GM18907 (cell line): ENCODE measurements around the gene PLAAT4.

Source experiments
- ATAC-seq: cut with Tn5 transposase; IDR thresholded peaks from one replicate; pipeline ENCODE4 v1.9.1; 2021; ENCODE audit warnings: mild to moderate bottlenecking, moderate library complexity; ENCODE audit not compliant: unreplicated experiment

PLAAT4 gene, protein sequence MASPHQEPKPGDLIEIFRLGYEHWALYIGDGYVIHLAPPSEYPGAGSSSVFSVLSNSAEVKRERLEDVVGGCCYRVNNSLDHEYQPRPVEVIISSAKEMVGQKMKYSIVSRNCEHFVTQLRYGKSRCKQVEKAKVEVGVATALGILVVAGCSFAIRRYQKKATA

DNA sequence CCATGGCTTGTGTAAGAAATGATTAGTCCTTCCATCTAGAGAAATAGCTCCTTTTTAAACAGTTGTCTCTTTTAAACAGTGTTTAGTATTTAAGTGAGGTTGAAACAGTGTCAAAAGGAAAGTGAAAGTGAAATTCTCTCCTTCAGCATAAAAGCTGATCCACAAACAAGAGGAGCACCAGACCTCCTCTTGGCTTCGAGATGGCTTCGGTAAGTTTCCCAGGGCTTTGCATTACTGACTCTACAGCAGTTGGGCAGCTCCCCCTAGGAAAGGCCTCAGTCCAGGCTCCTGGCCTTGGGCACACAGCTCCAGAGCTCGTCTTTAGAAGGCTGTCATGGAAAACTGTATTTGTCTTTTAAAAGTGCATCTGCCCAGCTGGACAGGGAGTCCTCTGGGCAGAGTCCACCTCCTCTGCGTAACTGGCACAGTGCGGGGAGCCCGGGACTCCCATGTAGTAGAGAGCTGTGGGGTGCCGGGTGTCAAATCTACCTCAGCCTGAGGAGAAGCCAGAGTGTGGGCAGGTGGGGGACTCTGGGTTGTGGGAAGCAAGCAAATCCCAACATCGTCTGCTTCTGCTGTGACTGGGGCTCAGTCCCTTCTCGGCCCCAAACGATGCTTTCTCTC, at the start of gene PLAAT4:
Gene PLAAT4 (plus strand): TSS at position 140 of the 624 bp plus-strand sequence. CDS start 61 bp downstream, at position 201.
- no peak for ATAC-seq

DNA sequence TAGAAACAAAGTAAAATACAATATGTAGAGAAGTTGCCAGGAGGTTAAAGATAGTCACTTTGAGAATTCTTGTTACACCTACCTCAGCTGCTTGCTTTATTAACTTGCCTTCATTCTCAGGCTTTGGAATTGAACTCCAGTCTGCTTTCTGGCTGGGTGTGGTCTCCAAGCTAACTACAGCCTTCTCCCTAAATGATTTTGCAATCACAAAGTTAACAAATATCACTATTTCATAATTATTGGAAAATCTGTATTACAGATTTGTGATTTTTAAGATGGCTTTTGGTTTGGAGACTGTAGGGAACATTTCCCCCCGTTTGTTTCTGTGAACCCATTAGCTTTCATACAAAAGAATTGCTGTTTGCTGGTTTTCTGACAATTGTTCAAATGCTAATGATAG, 47.8 kb upstream of the PLAAT4 start:
- ATAC-seq, result no peak

DNA sequence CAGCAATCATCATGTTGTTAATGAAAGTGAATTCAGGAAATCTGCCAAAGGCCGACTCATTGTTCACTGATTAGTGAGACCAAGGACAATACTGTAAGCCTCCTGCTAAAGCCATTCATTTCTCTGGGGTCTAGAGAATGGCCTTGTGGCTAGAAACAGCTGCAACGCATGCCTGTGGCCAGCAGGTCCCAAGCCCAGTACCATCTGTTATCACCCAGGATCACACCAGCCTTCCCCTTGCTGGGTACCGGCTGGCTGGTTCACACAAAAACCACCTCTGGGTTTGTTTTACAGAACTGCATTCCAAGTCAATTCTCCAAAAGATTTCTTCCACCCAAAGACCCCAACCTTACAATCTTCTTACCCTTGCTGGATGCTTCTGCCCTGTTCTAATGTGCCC, 46.7 kb upstream of the PLAAT4 start:
- ATAC-seq, result no peak

DNA sequence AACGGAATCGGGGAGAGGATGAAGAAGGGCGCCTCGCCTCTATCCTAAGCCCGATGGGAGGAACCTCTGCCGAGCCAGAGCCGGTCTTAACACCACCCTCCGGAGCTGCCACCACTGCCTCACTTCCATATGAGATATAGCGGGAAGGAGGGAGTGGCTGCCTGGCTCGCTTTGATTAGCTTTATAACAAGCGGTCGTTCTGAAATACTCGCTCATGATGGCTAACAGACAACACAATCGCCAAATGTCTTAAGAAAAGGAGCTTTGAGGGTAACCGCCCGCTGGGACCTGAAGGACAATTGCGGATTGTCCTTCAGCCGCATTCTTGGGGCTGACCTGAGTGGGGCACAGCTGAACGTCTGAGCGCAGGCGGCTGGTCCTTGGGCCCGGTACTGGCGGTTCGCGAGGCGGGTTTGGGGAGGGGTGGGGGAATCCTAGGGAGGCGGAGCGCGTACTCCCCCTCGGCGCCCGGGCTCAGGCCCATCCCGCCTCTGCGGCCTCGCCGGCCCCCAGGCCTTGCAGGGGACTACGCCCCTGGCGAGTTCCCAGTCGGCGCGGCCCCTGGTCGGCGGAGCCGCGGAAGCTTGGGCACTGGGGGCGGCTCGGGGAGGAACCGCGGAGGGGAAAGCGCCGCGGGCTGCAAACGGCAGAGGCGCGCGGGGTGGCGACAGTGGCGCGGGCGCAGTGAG, 45.9 kb upstream of the PLAAT4 start, which contains the start of gene PLAAT5:
Gene PLAAT5 (minus strand): TSS at position 617 of the 689 bp plus-strand sequence. CDS start 133 bp downstream, at position 484.
- ATAC-seq, result no peak

DNA sequence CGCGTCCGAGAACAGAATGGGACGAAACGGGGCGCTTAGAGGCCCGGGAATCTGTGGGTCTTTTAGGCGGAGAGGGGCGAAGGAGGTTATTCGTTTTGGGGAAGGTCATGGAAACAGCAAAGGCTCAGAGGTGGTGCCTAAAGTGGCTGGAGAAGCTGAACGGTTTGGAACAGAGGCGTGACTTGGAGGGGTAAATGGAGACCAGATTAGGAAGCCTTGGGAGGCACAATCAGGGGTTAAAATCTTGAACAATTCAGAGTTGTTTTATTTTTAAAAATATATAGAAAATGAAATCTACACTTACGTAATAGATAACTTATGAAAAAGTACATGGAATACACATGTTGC, 45.4 kb upstream of the PLAAT4 start:
- no peak for ATAC-seq

DNA sequence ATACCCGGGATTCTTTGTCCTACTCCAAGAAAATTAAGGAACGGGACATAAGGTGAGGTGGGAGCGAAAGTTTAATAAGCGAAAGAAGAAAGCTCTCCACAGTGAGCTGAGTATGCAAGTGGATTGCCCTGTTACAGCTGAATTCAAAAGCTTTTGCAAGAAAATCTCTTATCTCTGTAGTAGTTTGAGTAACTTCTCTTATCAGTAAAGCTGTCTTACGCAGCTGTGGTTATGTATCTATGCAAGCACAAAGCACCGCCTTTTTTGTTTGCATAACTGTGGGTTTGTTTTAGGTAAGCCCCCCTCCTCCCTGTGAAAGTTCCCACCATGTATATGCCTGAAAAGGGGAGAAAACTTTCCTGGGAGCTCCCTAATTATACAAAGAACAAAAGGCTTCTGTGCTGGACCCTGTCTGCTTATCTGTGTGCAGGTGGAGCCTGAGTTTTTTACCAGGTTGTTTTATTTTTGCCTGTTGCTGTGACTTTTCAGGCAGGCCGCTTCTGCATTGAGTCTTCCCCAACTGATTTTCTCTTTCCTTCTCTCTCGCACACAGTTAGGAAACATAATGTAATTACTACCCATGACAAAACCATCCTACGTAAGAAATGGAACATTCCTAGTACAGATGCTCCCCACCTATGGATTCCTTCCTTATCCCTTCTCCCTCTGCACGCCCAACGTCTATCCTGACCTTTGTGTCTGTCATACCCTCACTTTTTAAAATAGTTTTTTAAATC, 44.8 kb upstream of the PLAAT4 start:
- no peak for ATAC-seq

DNA sequence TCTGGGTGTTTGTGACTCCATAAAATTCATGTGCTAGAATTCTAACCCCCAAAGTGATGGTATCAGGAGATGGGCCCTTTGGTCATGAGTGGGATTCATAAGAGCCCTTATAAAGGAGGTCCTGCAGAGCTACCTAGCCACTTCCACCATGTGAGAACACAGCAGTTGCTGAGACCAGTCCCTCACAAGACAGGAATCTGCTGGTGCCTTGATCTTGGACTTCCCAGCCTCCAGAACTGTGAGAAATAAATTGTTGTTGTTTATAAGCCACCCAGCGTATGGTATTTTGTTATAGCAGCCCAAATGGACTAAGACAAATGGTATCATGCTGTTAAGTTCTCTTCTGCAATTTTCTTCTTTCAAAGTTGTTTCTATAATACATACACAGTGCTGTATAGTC, 44.2 kb upstream of the PLAAT4 start:
- no peak for ATAC-seq

DNA sequence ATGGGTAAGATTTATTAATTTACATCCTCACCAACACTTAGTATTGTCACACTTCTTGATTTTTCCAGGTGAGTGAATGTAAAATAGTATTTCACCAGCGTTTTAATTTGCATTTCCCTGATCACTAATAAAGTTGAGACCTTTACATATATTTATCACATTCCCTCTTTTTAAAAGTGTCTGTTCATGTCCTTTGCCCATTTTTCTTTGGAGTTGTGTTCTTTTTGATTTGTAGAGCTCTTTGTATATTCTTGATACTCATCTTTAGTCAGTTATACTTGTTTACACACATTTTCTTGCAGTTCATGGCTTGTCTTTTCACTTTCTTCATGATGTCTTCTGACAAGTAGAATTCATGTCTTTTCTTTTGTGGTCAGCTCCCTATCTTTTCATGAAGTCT, 43.5 kb upstream of the PLAAT4 start:
- ATAC-seq, result no peak

DNA sequence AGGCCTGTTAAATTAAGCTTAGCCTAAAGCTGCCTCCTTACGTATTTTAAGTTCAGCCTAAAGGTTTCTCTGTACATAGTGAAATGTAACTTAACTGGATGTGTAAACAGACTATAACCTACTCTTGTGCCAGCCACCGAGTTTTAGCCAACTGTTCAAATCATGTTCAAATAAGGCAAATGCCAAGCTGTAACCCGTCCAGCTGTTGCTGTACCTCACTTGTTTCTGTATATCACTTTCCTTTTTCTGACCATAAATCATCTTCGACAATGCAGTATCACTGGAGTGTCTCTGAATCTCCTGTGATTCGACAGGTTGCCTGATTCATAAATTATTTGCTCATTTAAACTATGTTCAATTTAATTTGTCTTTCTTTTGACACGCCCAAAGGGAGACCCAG, 41.6 kb upstream of the PLAAT4 start:
- no peak for ATAC-seq

DNA sequence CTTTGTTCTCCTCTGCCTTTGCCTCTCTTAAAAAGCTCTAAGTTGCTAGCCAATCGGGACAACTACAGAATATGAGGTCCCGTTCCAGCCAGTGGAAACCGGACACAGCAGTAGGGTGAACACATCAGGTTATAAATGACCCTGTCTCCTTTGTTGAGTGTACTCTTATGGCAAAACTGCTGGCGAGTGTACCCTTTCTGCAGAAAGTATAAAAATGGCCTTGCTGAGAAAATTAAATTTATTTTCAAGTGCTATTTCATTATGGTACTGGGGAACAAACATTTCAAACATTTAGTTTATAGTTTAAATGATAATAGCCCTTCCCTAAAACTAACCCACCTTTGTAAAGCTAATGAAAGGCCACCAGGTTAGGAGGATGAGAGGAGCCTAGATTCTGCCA, 36.7 kb upstream of the PLAAT4 start:
- no peak for ATAC-seq

DNA sequence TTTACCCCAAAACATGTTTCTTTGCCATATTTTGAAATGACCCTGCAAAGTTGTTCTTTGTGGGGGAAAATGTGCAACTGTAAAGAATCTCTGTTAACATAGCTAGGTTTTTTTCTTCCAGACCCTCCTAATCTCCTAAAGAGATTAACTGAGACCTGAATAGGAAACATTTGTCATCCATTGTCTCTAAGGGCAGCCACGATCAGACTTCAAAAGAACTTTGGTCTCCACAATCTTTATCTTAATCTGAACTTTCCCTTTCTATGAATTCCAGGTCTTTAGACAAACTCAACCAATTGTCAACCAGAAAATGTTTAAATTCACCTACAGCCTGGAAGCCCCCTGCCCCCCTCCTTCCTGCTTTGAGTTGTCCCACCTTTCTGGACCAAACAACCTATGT, 35.4 kb upstream of the PLAAT4 start:
- ATAC-seq, result no peak

DNA sequence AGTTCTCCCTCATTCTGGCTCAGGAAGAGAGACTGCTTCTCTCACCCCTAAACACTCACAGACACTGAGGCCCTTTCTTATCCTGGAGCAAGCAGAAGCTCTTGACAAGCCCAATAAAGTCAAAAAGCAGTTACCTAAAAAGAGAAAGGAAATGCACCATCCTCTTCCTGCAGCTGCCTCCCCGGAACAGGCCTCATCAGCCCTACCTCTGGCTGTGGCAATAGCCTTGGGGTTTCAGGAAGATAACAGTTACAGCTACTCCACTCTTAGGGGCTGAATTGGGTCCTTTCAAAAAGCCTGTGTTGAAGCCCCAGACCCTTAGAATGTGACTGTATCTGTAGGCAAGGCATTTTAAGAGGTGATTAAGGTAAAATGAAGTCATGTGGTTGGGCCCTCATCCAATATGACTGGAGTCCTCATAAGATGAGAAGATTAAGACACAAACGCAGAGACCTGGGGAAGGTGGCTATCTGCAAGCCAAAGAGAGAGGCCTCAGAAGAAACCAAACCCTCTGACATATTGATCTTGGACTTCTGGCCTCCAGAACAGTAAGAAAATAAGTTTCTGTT, 34.3 kb upstream of the PLAAT4 start:
- no peak for ATAC-seq

DNA sequence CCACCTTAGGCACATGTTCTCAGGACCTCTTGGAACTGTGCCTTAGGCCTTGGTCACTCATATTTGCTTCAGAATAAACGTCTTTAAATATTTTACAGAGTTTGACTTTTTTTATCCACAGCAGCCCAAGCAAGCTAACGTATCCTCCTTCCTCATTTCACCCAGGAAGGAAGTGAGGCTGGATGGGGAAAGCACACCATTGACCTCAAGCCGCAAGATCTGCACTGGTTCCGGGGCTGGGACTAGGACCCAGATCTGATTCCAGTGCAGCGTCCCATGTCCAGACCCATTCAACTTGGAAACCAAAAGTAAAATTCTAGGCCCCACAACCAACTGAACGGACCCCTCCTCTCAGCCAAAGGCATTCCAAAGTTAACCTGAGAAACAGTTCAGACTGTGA, 33.1 kb upstream of the PLAAT4 start:
- no peak for ATAC-seq

DNA sequence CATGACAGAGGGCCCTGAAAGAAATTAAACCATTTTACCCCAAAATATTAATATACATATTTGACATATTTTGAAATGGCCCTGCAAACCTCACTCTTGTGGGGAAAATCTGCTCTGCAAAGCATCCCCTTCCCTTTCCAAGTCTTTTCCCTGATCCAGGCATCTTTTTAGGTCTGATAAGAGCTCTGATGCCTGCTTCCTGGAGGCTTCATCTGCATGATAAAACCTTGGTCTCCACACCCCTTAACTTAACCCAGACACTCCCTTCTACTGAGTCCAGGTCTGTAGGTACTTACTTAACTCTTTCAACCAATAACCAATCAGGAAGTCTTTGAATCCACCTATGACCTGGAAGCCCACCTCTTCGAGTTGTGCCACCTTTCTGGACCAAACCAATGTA, 32.6 kb upstream of the PLAAT4 start:
- no peak for ATAC-seq

DNA sequence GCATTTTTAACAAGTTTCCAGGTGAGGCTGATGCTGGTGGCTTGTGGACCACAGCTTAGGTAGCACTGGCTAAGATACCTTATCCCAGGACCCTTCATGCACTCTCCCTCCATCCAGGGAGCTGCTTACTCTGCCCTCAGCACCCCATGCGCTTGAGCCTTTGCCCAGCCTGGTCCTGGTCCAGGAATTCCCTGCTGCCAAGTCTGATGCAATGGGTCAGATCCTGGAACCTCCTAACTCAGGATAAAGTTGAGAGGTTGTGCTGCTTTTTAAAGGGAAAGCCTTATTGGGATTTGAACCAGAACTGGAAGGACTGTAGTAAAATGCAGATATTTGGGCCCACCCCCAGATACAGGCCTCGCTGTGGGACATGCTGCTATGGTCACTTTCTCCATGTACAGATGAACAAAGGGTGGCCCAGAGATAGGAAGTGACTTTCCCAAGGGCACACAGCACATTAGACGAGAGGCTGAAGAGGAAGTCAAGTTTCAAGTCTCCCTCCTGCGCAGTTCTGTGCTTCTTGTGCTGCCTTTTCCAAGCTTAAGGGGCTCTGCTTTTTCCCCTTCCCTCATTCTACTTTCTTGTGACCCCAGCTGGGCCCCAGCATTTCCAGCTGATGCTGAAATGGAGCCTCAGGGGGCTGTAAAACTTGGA, 31.5 kb upstream of the PLAAT4 start:
- no peak for ATAC-seq

DNA sequence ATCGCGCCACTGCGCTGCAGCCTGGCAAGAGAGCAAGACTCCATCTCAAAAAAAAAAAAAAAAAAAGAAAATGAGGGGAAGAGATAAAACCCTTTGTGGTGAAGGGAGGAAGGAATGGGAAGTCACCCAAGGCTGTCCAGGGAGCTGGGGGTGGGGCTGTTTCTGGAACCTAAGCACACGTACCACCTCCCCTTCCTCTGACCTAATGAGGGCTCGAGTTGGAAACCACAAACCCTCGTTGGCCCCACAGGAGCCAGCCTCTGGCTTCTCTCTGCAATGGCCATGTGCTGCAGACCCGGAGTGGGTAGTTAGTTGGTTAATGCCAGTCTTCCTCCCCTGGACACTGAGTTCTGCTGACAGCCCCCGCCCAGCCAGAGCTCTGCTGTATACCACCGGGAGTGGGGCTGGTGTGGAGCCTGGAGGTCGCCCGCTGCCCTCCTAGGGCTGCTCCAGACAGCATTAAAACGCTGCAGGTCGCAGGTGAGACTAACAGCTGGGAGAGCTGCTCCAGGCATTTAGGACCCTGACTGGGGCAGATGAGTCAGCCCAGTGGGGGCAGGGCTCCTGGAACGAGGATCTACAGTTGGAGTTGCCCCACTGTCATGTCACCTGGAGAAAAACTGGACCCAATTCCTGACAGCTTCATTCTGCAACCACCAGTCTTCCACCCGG, 30.6 kb upstream of the PLAAT4 start, which contains the start of gene LGALS12:
Gene LGALS12 (plus strand): TSS at position 228 of the 672 bp plus-strand sequence. CDS start 375 bp downstream, at position 603.
- no peak for ATAC-seq

DNA sequence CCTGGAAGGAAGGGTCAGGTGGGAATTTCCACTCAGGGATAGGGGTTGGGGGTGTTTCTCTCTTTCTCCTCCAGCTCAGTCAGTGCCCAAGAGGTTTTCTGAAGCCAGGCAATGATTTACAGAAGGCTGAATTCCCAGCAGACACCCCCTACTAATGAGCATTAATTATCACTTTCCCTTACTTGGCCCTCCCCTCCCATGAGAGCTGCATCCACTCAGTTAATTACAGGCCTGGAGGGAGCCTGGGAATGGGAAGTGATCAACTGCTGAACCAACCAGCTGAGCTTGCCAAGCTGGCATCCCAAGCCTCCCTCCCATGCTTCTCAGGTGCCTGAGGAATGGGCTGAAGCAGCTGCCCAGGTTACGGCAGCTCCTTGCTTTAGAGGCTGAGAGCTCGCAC, 29.7 kb upstream of the PLAAT4 start:
- no peak for ATAC-seq

DNA sequence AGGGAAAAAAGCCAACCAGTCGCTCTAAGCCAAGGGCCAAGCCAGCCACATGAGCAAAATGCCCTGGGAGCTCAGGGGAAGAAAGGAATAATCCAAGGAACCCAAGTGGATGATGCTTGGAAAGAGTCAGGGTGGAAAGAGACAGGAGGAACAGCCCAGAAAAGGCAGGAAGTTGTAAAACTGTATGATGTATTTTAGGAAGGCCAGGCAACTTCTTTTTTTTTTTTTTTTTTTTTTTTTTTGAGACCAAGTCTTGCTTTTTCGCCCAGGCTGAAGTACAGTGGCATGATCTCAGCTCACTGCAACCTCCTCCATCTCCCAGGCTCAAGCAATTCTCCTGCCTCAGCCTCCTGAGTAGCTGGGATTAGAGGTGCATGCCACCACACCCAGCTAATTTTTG, 29.1 kb upstream of the PLAAT4 start:
- no peak for ATAC-seq

DNA sequence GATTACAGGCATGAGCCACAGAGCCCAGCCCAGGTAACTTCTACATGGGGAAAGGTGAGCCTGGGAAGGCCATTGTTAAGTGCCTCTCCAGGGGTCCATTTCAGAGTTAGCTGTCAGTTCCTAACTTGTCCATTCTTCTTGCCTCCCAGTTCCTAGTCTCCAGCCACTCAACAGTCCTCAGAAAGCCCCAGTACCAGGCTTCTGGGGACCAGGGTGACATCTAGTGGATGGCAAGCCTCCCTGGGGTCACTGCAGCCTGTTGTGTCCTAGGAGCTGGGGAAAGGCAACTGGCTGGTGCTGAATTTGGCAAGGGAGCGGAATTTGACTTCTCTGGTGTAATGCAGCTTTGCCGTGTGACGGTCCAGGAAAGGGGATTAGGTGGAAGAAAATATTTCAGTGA, 28.6 kb upstream of the PLAAT4 start:
- ATAC-seq, result no peak

DNA sequence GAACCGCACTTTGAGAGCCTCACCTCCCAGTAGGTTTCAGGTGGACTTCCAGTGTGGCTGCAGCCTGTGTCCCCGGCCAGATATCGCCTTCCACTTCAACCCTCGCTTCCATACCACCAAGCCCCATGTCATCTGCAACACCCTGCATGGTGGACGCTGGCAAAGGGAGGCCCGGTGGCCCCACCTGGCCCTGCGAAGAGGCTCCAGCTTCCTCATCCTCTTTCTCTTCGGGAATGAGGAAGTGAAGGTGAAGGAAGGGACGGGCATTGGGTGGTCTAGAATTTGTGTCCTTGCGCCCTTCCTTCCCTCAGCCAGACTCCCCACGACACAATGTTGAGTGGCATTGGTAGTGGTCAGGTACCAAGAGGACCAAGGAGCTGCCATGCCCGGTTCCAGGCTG, 27.9 kb upstream of the PLAAT4 start:
- no peak for ATAC-seq
